Measurements from ENCODE around the gene TFCP2.

The TFCP2 gene

DNA sequence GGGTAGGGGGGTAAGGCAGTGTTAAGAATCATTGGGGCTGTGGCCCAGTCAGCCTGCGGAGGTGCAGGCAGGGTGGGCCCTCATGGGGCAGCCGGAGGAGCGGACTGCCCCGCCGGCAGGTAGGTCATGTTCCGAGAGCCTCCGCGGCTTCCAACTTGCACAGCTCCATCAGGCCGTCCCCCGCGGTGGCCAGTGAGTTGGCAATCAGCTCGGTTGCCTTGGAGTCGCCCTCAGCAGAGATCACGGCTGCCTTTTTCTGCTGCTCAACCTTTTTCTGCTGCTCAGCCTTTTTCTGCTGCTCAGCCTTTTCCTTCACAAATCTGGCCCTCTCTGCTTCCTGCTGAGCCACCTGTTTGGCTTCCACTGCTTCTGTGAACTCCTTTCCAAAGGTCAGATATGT lies 48.4 kb downstream of the TFCP2 start:
- Mint-ChIP-seq H3K9me3 (peaks cover 3% of the 10 kb centered on the region), H3K4me3 (no peak overlapping the region), H3K27me3 (ENCODE audit: low read depth, poor library complexity) (no peaks in the 10 kb centered on the region), H3K36me3 (ENCODE audit: low read depth) (peaks cover 32% of the 10 kb centered on the region), H3K27ac (no peak overlapping the region), H3K4me1 (peaks cover 18% of the 10 kb centered on the region)
- no peak for DNase-seq
- TF ChIP-seq, protein P1, sequence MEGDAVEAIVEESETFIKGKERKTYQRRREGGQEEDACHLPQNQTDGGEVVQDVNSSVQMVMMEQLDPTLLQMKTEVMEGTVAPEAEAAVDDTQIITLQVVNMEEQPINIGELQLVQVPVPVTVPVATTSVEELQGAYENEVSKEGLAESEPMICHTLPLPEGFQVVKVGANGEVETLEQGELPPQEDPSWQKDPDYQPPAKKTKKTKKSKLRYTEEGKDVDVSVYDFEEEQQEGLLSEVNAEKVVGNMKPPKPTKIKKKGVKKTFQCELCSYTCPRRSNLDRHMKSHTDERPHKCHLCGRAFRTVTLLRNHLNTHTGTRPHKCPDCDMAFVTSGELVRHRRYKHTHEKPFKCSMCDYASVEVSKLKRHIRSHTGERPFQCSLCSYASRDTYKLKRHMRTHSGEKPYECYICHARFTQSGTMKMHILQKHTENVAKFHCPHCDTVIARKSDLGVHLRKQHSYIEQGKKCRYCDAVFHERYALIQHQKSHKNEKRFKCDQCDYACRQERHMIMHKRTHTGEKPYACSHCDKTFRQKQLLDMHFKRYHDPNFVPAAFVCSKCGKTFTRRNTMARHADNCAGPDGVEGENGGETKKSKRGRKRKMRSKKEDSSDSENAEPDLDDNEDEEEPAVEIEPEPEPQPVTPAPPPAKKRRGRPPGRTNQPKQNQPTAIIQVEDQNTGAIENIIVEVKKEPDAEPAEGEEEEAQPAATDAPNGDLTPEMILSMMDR (IDR thresholded peaks at IDR 0.05) = no peak

DNA sequence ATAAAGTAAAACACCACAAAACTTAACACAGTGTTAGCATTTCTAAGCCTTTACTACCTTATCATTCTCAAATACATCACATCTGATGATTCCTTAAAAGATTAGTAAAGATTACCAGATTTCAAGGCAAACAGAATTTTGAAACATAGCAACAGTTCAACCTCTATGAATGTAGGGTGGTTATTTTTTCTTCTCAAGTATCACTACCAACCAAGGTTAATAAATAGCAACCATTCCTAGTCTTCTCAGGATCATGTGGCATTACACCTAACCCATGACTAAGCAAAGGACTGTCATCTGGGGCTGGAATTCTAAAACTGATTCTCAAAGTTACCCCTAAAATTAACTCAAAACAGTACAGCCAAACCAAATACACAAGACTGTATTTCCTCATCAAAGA lies 50.1 kb downstream of the TFCP2 start:
- Mint-ChIP-seq H3K36me3 (ENCODE audit: low read depth) (peaks cover 45% of the 10 kb centered on the region), H3K27me3 (ENCODE audit: low read depth, poor library complexity) (no peaks in the 10 kb centered on the region), H3K27ac (no peak overlapping the region), H3K4me3 (no peak overlapping the region), H3K9me3 (peaks cover 9% of the 10 kb centered on the region), H3K4me1 (peaks cover 10% of the 10 kb centered on the region)
- DNase-seq = no peak
- TF ChIP-seq, protein P1 (IDR thresholded peaks at IDR 0.05) = no peak

DNA sequence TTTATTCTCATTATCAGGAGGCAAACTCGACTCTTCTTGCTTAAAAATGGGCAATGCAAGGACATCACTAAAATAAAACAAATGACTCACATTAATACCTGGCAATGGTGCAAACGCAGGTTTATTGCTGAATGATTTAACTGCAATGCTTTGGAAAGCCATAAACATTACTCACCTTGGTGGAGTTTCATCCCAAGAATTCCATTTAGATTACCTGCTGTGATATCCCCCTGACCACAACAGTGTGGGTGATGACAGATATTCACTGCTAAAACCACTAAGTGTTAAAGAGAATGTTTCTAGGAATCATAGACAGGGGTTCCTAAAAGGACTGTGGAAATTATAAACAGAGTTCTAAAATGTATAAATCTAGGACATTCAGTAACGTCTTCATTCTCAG lies 54.2 kb downstream of the TFCP2 start:
- Mint-ChIP-seq H3K36me3 (ENCODE audit: low read depth) (peaks cover 60% of the 10 kb centered on the region), H3K4me1 (no peaks in the 10 kb centered on the region), H3K4me3 (no peak overlapping the region), H3K9me3 (peaks cover 9% of the 10 kb centered on the region), H3K27me3 (ENCODE audit: low read depth, poor library complexity) (no peaks in the 10 kb centered on the region), H3K27ac (no peak overlapping the region)
- TF ChIP-seq, protein P1 (IDR thresholded peaks at IDR 0.05) = no peak
- DNase-seq = no peak

DNA sequence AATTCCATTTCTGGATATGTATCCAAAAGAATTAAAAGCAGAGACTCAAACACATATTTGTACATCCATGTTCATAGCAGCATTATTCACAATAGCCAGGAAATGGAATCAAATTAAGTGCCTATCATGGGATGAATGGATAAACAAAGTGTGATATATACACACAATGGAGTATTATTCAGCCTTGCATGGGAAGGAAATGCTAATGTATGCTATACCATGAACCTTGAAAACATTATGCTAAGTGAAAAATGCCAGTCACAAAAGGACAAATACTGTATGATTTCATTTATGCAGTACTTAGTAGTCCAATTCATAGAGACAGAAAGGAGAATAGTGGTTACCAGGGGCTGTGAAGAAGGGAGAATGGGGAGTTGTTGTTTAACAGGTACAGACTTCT lies 57.4 kb downstream of the TFCP2 start:
- TF ChIP-seq, protein P1 (IDR thresholded peaks at IDR 0.05) = no peak
- no peak for DNase-seq
- no peaks in the 10 kb centered on the region for H3K4me1 Mint-ChIP-seq
- H3K27ac Mint-ChIP-seq = no peak overlapping the region
- H3K27me3 Mint-ChIP-seq (ENCODE audit: low read depth, poor library complexity) = no peaks in the 10 kb centered on the region
- no peak overlapping the region for H3K4me3 Mint-ChIP-seq
- peaks cover 9% of the 10 kb centered on the region for H3K9me3 Mint-ChIP-seq
- H3K36me3 Mint-ChIP-seq (ENCODE audit: low read depth) = peaks cover 78% of the 10 kb centered on the region

DNA sequence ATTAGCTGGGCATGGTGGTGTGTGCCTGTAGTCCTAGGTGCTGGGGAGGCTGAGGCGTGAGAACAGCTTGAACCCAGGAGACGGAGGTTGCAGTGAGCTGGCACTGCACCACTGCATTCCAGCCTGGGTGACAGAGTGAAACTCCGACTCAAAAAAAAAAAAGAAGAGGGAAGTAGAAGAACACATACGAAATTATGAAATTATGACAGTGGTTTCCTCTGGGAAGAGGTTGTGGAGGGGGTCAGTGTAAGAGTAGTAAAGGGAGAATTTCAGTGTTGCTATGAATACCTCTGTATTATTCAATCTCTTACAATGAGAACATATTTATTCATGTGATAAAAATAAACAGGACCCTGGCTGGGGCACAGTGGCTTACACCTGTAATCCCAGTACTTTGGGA lies 64.8 kb downstream of the TFCP2 start:
- peaks cover 69% of the 10 kb centered on the region for H3K36me3 Mint-ChIP-seq (ENCODE audit: low read depth)
- H3K4me3 Mint-ChIP-seq = no peak overlapping the region
- DNase-seq = no peak
- H3K4me1 Mint-ChIP-seq = no peaks in the 10 kb centered on the region
- H3K27me3 Mint-ChIP-seq (ENCODE audit: low read depth, poor library complexity) = no peaks in the 10 kb centered on the region
- TF ChIP-seq, protein P1 (IDR thresholded peaks at IDR 0.05) = no peak
- H3K27ac Mint-ChIP-seq = no peak overlapping the region
- H3K9me3 Mint-ChIP-seq = no peaks in the 10 kb centered on the region

DNA sequence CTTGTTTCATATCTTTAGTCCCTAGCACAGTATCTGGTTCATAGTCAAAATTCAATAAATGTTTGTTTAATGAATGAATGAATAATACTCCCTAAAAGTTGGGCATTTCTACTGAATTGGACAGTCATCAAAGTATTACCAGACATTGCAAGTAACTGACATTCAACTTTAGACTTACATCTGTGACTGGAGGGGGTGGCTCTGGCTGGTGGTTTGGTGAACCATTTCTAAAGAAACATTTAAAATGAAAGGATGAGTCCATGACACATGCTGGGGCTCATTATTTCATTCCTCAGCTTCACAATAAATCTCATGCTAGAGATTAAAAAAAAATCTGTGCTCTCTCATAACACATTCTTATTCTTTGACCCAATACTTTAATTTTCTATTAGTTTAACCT lies 69.0 kb downstream of the TFCP2 start:
- DNase-seq = no peak
- TF ChIP-seq, protein P1 (IDR thresholded peaks at IDR 0.05) = no peak
- H3K36me3 Mint-ChIP-seq (ENCODE audit: low read depth) = peaks cover 78% of the 10 kb centered on the region
- H3K9me3 Mint-ChIP-seq = no peaks in the 10 kb centered on the region
- H3K4me3 Mint-ChIP-seq = no peak overlapping the region
- peak overlapping the region; percentile 48 for H3K27ac Mint-ChIP-seq
- no peaks in the 10 kb centered on the region for H3K27me3 Mint-ChIP-seq (ENCODE audit: low read depth, poor library complexity)
- H3K4me1 Mint-ChIP-seq = no peaks in the 10 kb centered on the region
